ENCODE results near the gene TCFL5.

DNA sequence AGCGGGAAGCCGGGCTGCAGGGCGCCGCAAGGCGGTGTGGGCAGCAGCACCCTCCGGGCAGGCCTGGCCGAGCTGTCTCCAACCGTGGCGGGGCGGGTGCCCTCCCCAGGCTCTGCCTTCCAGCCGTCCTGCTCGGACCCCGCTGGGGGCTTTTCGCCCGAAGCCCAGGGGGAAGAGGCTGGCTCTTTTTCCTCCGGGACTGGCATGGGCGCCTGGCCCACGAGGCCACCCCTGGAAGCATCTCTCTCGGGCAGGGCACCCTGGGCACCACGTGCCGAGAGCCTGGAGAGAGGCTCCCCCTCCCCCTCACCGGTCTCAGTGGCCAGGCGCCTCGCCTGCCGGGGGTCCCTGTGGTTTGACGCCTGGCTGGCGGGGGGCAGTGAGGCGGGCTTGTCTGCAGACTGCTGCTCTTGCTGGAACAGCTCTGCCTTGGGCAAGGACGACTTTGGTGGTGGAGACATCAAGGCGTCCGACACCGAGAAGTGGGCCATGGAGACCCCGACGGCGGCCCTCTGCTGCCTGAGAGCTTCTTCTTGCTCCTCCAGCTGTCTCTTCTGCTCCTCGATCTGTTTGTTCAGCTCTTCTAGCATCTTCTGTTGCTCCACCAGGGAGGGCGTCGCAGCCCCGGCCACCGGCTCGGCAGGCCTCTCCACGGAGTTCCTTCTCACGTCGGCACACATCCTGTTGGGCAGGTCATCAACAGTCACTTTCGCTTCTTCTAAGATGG, 19.5 kb upstream of the TCFL5 start:
- no peak for TF ChIP-seq CTCF (IDR thresholded peaks at IDR 0.05)
- TF ChIP-seq POLR2AphosphoS5 (IDR thresholded peaks at IDR 0.05), result no peak
